ENCODE data around the gene MSI2.

GRCh38 chr17:57634713-57635465 is 378.6 kb downstream of the MSI2 start:
- TF ChIP-seq TAF1 (IDR thresholded peaks at IDR 0.05; ENCODE audit: borderline replicate concordance, low read depth, low read length) (no peak), CTCF (IDR thresholded peaks at IDR 0.05) (no peak), EZH2phosphoT487 (IDR thresholded peaks at IDR 0.05; ENCODE audit: borderline replicate concordance, low read depth) (no peak), RFX5 (IDR thresholded peaks at IDR 0.05; ENCODE audit: low read length) (no peak), EP300 (IDR thresholded peaks at IDR 0.05; ENCODE audit: borderline replicate concordance in 1 of 2, low read depth in 1 of 2, low read length in 1 of 2) (no peak), POLR2AphosphoS5 (IDR thresholded peaks at IDR 0.05; ENCODE audit: low read depth, low read length) (no peak), REST (IDR thresholded peaks at IDR 0.05; ENCODE audit: low read depth, low read length) (no peak), ZBTB33 (IDR thresholded peaks at IDR 0.05; ENCODE audit: borderline replicate concordance, low read depth) (no peak), RAD21 (IDR thresholded peaks at IDR 0.05; ENCODE audit: low read length) (no peak), SMC3 (IDR thresholded peaks at IDR 0.05; ENCODE audit: low read depth, low read length) (no peak), USF2 (IDR thresholded peaks at IDR 0.05; ENCODE audit: borderline replicate concordance, low read depth, low read length) (no peak)
